DMS153 treated with DMSO at 0.1 percent for 48 hours (cell line): ENCODE data around the gene C6orf89.

ENCODE experiments used
- DNase-seq: peaks from one replicate; lab custom pipeline; 2025; ENCODE audit not compliant: unreplicated experiment; lab: John Stamatoyannopoulos, UW

C6orf89 gene

DNA sequence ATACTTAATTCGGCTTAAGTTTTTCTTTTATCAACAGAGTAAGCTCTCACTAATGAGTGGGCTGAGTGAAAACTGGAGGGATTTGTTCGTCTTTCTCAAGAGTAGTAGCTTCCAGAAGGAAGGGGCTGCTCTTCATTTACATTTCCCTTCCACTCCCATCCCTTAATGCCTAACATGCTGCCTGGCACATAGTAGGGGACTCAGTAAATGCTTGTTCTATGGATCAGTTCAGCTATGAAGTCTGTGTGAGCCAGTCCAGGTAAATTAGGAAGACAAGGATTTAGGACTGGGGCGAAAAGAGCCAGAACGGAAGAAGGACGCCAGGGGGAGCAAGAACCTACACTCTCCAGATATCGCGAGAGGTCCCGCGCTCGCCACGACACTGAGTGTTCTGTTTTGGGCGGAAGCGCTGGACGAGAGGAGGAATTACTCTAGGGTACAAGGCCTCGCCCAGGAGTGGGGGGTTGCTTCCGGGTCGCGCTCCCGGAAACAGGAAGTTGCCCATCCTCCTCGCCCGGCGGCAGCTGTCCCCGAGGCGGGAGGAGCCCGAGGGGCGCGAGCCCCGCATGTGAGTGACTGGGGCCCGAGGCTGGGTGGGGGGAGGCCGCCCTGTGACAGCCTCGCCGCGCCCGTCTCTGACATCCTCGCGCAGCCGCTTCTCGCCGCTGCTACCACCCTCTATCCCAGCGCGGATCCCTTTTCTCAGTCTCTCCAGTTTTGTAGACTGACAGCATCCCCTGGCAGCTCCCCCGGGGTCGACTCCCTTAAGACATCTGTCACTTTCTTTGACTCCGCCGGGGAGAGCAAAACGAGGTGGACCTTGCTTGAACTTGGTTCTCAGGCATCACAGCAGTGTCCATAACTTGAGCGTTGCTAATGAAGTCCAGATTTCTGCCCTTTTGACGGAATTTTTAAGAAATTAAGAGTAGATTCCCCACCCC, at the start of gene C6orf89:
Gene C6orf89, plus strand, starts transcription at position 492 of the 941 bp plus-strand sequence. CDS start 13,493 bp downstream, outside the sequence.
- DNase-seq, result peak; percentile 53

- no peak for DNase-seq
Observed at GRCh38 chr6:36836111-36837021, 49.4 kb upstream of the C6orf89 start.

DNA sequence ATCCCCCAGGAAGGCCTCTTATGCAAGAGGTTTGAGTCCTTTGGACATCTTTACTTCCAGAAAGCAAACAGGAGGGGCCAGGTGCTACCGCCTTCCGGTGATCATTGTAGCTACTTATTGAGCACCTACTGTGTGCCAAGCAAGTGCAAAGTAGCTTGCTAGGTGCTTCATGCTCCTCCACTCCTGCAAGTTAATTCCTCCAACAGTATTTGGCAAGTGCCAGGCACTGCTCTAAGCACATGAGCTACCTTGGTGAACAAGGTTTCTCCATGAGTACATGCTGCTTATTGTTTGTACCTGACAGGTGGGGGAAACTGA, 48.8 kb upstream of the C6orf89 start:
- no peak for DNase-seq

DNA sequence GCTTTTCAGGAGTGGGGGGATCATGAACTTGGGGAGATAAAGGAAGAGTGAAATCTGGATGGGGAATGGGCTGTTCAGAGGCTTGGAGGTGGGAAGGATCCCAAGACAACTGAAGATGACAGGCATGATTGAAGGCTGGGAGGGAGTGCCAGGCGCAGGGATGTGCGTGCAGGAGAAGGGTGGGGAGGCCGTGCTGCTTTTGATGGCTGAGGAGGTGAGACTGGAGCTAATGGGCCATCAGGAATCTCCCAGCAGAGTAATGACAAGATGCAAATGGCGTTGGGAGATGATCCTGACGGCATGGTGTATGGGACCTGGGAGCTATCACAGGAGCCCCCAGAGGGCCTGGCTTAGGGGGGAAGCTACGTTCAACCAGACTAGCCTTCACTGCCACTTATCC, 48.1 kb upstream of the C6orf89 start:
- DNase-seq, result no peak

DNA sequence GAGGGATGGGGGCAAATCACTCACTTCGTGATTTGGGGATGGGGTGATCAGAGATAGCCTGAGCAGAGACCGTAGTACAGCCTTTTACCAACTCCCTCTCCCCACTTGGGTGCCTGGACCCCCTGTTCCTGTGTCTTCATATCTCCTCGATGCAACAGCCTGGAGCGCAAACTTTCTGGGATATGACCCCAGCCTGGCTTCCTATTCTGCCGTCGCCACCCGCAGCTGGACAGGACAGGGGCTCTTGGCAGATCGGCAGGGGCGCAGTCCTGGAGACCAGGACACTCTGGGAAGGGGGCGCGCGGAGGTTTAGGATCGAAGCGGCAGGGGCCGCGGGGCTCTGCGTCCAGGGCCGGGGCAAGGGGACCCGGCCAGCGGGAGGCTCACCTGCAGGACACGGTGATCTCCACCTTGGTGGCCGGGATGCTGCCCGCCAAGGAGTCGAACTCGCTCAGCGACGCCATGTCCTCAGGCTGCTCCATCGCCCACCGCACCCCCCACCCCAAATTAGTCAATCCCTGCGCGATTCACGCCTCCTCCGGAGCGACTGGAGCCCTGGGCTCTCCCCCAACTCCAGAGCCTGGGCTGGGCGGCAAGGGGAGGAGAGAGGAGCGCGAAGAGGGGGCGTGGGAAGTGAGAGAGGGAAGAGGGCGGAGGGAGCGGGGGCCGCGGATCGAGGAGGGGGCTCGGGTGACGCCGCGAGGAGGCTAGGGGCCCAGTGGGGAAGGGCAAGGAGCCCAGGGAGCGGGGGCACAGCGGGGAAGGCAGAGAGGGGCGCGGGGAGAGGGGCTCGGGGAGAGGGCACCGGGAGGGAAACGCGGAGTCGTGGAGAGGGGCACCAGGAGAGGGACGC, 46.6 kb upstream of the C6orf89 start, which contains the start of gene CPNE5:
Gene CPNE5, minus strand, starts transcription at position 549 of the 853 bp plus-strand sequence. Its CDS starts 67 bp downstream, at position 482.
- no peak for DNase-seq

DNA sequence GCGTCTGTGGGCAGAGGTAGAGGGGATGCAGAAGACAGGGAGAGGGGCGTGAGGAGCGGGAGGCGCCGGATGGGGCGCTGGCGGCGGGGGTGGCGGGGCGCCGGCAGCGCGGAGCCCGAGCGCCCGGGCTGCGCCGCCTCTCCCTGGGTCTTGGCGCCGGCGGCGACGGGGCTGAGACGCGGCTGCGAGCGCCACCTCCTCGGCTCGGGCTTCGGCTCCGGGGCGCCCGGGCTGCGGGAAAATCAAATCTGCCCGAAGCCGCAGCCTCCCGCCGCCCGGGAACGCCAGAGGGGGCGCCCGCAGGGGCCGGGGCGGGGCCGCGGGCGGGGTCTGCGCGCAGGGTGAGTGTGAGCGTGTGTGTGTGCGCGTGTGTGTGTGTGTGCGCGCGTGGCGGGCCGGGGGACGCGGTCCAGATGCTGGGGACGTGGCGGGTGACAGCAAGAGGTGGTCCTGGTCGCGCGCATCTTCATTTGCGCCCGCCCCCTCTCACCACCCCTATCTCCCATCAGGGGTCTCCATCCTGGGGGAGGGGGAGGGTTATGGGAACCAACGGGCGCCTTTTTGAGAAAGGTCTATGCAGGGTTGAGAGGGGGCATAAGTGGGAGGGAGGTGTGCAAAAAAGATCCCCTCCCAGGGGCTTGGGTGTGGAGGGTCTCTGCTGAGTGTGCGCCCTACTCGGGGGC, 45.9 kb upstream of the C6orf89 start:
- DNase-seq, result no peak

DNA sequence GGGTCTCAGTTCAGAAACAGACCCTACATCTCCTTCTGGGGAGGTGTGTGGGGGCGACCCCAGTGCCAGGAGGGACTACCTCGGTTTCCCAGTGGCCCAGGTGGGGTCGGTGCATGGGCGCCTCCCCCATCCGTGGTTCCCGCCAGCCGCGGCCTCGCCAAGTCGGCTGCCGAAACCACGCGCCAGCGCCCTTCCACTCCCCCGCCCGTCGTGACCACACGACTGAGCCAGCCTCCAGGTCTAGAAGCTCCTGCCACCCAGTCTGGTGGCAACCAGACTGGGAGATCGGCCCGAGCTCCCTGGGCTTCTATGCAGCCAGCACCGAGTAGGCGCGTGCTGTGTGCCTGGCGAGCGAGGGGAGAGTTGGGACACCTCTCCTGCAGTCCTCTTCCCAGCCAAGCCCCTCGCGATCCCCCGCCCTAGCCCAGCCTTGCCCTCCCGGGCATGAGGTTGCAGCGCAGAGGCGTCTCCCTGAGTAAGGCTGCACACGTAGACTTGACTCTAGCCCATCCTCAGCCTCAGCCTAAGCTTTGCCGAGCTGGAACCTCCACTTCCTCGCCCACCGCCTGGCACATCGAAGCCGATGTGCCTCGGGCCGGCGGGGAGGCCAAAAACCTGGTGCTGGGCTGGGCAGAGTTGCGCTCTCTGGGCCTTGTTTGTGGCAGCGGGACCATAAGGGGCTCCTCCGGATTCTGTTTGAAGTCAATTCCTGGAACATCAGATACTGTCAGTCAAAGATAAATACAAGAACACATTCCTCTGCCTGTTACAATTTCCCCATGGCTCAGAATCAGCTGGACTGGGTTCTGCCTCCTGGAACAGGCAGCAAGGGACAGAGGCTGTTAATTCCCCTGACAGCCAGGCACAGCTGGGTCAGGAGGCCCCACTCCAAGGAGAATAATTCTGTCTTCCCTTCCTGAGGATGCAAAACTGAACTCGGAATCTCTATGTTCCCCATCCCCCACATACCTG, 45.0 kb upstream of the C6orf89 start:
- DNase-seq, result no peak

DNA sequence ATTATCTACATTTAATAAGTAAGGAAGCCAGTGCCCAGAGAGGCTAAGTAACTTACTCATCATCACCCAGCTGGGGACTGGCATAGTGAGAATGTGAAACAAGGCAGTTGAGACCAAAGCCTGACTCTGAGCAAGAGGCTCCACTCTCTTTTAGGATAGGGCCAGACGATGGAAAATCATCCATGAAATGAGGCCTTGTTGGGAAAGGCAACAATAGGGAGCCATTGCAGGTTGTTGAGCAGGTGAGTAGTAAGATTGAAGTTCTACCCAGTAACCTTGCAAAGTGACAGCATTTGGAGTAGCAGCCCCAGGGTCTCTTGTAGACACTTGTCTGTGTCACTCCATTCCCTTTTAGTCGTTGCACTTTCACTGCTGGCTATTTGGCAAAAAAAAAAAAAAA, 44.0 kb upstream of the C6orf89 start:
- DNase-seq, result no peak

GRCh38 chr6:36843170-36843569, 42.6 kb upstream of the C6orf89 start:
- no peak for DNase-seq

- no peak for DNase-seq
Observed at GRCh38 chr6:36844232-36845170, 41.3 kb upstream of the C6orf89 start.

- DNase-seq, result no peak
Observed at GRCh38 chr6:36845233-36845632, 40.5 kb upstream of the C6orf89 start.

DNA sequence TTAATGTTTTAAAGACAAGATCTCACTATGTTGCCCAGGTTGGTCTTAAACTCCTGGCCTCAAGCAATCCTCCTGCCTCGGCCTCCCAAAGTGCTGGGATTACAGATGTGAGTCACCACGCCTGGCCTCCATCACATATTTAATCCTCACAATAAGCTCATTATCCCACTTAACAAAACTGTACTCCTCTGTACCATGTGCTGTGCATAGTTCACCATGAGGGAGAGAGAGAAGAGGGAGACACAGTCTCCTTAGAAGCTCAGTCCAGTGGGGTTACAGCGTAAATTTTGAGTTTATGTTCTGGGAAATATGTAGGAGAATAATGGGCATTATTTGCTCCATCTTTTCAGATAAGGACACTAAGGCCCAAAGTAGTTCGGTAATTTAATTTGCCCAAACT, 38.6 kb upstream of the C6orf89 start:
- no peak for DNase-seq

- no peak for DNase-seq
Observed at GRCh38 chr6:36847991-36848390, 37.8 kb upstream of the C6orf89 start.

GRCh38 chr6:36848658-36849441, 36.9 kb upstream of the C6orf89 start:
- DNase-seq, result no peak

GRCh38 chr6:36850021-36850420, 35.7 kb upstream of the C6orf89 start:
- DNase-seq, result no peak

DNA sequence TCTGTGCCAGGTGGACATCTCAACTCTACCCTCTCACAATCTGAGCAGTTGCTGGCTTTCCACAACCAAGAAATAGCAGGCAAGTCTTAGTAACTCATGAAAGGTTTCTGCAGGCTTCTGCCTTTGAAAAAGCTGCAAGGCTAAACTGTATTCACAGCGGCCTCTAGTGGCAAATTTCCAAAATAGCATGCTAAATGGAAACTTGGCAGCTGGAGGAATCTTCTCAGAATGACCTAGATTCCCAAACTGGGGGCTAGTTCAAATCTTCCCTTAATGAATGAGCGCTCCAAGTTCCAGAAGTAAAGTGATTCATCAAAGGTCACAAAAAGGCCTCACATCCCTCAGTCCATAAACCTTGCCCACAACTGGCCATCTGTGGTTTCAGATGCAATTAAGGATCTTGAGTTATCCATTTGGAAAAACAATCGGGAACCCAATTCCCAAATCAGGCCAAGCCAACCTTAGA, 34.6 kb upstream of the C6orf89 start:
- DNase-seq, result no peak

DNA sequence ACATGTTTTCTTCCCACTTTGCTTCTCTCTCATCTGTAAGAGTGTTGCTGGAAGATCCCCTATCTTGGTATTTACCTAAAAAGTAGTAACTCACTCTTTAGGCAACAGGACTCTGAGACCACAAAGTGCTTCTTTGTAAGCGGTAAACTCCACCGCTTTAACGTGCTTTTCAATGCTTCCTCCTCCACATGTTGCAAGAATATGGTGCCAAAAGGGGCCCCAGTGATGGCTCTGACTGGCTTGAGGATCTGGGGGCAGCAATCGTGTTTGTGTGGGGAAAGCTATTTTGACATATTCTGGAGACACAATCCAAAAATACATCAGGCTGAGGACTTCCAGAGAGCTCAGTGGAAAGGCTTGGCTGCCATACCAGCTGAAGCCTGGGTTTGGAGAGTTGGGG, 34.1 kb upstream of the C6orf89 start:
- no peak for DNase-seq
